Measurements from ENCODE around the gene SYCE1.
"Not testable (repeated sequence)": the region's sequence is repeated elsewhere in the genome, so short reads cannot be mapped to it uniquely, and the experiment has no call there.

The SYCE1 gene

DNA sequence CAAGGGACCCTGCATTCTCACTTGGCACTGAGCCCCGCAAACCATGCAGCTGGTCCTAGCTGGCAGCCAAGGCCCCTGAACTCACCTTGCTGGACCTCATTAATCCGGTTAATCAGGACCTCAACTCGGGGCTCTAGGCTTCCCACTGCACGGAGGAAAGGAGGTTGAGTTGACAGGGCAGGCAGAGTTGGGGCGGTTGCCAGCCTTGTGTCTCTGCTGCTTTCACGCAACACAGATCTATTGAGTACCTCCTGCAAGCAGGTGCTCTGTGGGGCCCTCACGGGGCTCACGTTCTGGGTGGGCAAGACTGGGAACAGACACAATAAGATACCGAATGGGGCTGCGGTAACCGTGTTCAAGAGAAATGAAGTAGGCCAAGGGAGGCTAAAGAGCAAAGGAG lies 6.2 kb downstream of the SYCE1 start:
- no peaks in the 10 kb centered on the region for H3K4me1 ChIP-seq (ENCODE audit: control insufficient read depth, insufficient read depth, low read length)
- H3K9ac ChIP-seq (ENCODE audit: low read length in 2 of 2), result no peak overlapping the region
- no peak overlapping the region for H3K4me3 ChIP-seq (ENCODE audit: low read length in 2 of 2)
- no peaks in the 10 kb centered on the region for H3K9me3 ChIP-seq (ENCODE audit: control insufficient read depth in 2 of 2, low read length in 2 of 2)
- no peak overlapping the region for H3K27ac ChIP-seq (ENCODE audit: low read length)
- H3K36me3 ChIP-seq (ENCODE audit: control insufficient read depth in 2 of 2, insufficient read depth in 2 of 2, low read length in 2 of 2), result no peaks in the 10 kb centered on the region
- peaks cover 0 to 10% of the 10 kb centered on the region in 2 donors for H3K27me3 ChIP-seq (ENCODE audit: control insufficient read depth in 1 of 2, insufficient read depth in 2 of 2, low read length in 2 of 2)

GRCh38 chr10:133557381-133557780 lies 8.0 kb downstream of the SYCE1 start:
- Histone ChIP-seq H3K27me3 (ENCODE audit: control insufficient read depth in 1 of 2, insufficient read depth in 2 of 2, low read length in 2 of 2) (peaks cover 0 to 10% of the 10 kb centered on the region in 2 donors), H3K36me3 (ENCODE audit: control insufficient read depth in 2 of 2, insufficient read depth in 2 of 2, low read length in 2 of 2) (no peaks in the 10 kb centered on the region), H3K27ac (ENCODE audit: low read length) (no peak overlapping the region), H3K9me3 (ENCODE audit: control insufficient read depth in 2 of 2, low read length in 2 of 2) (no peaks in the 10 kb centered on the region), H3K4me1 (ENCODE audit: control insufficient read depth, insufficient read depth, low read length) (no peaks in the 10 kb centered on the region), H3K9ac (ENCODE audit: low read length in 2 of 2) (no peak overlapping the region), H3K4me3 (ENCODE audit: low read length in 2 of 2) (no peak overlapping the region)

DNA sequence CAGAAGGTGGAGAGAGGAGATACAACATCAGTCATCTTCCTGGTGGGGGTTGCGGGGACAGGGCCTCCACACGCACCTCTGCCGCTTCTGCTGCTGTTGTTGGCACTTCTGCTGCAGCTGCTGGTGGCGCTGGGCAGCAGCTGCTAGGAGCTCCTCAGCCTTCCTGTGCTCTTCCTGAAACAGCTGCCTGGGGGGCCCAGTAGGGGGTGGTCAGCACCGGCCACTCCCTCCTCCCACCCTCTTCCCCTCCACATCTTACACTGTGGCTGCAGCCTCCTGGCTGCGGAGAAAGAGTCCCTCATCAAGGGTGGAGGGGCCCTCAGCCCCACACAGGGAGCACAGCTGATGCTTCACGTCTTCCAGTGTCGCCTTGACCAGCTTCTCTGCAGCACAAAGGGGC lies 9.9 kb downstream of the SYCE1 start:
- no peak overlapping the region for H3K9ac ChIP-seq (ENCODE audit: low read length in 2 of 2)
- peaks cover 0 to 10% of the 10 kb centered on the region in 2 donors for H3K27me3 ChIP-seq (ENCODE audit: control insufficient read depth in 1 of 2, insufficient read depth in 2 of 2, low read length in 2 of 2)
- no peaks in the 10 kb centered on the region for H3K36me3 ChIP-seq (ENCODE audit: control insufficient read depth in 2 of 2, insufficient read depth in 2 of 2, low read length in 2 of 2)
- no peak overlapping the region for H3K27ac ChIP-seq (ENCODE audit: low read length)
- H3K4me3 ChIP-seq (ENCODE audit: low read length in 2 of 2), result no peak overlapping the region
- H3K4me1 ChIP-seq (ENCODE audit: control insufficient read depth, insufficient read depth, low read length), result no peaks in the 10 kb centered on the region
- no peaks in the 10 kb centered on the region for H3K9me3 ChIP-seq (ENCODE audit: control insufficient read depth in 2 of 2, low read length in 2 of 2)

DNA sequence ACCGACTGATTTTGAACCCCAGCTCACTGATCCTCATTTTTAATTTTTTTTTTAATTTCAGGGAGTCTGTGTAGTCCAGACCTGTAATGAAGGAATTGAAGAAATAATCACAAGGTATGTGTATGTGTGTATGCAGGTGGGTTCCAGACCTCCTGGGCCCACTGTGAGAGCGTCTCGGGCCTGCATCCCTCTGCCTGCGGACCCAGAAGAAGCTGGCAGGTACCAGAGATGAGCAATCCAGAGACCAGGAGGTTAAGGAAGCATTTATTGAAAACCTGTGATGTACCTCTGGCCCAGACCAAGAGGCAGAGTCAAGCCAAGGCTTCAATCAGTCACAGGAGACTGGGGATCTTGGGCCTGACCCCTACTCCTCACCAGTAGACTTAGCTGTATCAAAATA lies 10.8 kb downstream of the SYCE1 start:
- H3K4me3 ChIP-seq (ENCODE audit: low read length in 2 of 2), result no peak overlapping the region
- H3K36me3 ChIP-seq (ENCODE audit: control insufficient read depth in 2 of 2, insufficient read depth in 2 of 2, low read length in 2 of 2), result no peaks in the 10 kb centered on the region
- no peak overlapping the region for H3K27ac ChIP-seq (ENCODE audit: low read length)
- no peaks in the 10 kb centered on the region for H3K9me3 ChIP-seq (ENCODE audit: control insufficient read depth in 2 of 2, low read length in 2 of 2)
- H3K9ac ChIP-seq (ENCODE audit: low read length in 2 of 2), result no peak overlapping the region
- peaks cover 0 to 10% of the 10 kb centered on the region in 2 donors for H3K27me3 ChIP-seq (ENCODE audit: control insufficient read depth in 1 of 2, insufficient read depth in 2 of 2, low read length in 2 of 2)
- no peaks in the 10 kb centered on the region for H3K4me1 ChIP-seq (ENCODE audit: control insufficient read depth, insufficient read depth, low read length)

DNA sequence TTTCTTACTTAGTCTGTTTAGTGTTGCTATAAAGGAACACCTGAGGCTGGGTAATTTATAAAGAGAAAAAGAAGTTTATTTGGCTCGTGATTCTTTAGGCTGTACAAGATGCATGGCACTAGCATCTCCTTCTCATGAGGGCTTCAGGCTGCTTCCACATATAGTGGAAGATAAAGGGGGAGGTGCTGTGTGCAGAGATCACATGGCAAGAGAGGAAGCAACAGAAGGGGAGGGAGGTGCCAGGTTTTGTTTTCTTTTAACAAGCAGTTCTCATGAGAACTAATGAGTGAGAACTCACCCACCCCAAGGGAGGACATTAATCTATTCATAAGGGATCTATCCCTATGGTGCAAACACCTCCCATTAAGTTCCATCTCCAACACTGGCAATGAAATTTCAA lies 20.9 kb downstream of the SYCE1 start:
- H3K4me1 ChIP-seq (ENCODE audit: control insufficient read depth, insufficient read depth, low read length), result no peaks in the 10 kb centered on the region
- H3K27me3 ChIP-seq (ENCODE audit: control insufficient read depth in 1 of 2, insufficient read depth in 2 of 2, low read length in 2 of 2), result peaks cover 0 to 4% of the 10 kb centered on the region in 2 donors
- peaks cover 0 to 6% of the 10 kb centered on the region in 2 donors for H3K9me3 ChIP-seq (ENCODE audit: control insufficient read depth in 2 of 2, low read length in 2 of 2)
- H3K36me3 ChIP-seq (ENCODE audit: control insufficient read depth in 2 of 2, insufficient read depth in 2 of 2, low read length in 2 of 2), result no peaks in the 10 kb centered on the region
- no peak overlapping the region for H3K9ac ChIP-seq (ENCODE audit: low read length in 2 of 2)
- no peak overlapping the region for H3K27ac ChIP-seq (ENCODE audit: low read length)
- no peak overlapping the region for H3K4me3 ChIP-seq (ENCODE audit: low read length in 2 of 2)

- not testable (repeated sequence) for H3K9ac ChIP-seq (ENCODE audit: low read length in 2 of 2); H3K9me3 ChIP-seq (ENCODE audit: control insufficient read depth in 2 of 2, low read length in 2 of 2); H3K27me3 ChIP-seq (ENCODE audit: control insufficient read depth in 1 of 2, insufficient read depth in 2 of 2, low read length in 2 of 2); H3K4me3 ChIP-seq (ENCODE audit: low read length in 2 of 2); H3K4me1 ChIP-seq (ENCODE audit: control insufficient read depth, insufficient read depth, low read length); H3K27ac ChIP-seq (ENCODE audit: low read length); H3K36me3 ChIP-seq (ENCODE audit: control insufficient read depth in 2 of 2, insufficient read depth in 2 of 2, low read length in 2 of 2)
Measured at GRCh38 chr10:133541441-133541975, 23.9 kb downstream of the SYCE1 start.

DNA sequence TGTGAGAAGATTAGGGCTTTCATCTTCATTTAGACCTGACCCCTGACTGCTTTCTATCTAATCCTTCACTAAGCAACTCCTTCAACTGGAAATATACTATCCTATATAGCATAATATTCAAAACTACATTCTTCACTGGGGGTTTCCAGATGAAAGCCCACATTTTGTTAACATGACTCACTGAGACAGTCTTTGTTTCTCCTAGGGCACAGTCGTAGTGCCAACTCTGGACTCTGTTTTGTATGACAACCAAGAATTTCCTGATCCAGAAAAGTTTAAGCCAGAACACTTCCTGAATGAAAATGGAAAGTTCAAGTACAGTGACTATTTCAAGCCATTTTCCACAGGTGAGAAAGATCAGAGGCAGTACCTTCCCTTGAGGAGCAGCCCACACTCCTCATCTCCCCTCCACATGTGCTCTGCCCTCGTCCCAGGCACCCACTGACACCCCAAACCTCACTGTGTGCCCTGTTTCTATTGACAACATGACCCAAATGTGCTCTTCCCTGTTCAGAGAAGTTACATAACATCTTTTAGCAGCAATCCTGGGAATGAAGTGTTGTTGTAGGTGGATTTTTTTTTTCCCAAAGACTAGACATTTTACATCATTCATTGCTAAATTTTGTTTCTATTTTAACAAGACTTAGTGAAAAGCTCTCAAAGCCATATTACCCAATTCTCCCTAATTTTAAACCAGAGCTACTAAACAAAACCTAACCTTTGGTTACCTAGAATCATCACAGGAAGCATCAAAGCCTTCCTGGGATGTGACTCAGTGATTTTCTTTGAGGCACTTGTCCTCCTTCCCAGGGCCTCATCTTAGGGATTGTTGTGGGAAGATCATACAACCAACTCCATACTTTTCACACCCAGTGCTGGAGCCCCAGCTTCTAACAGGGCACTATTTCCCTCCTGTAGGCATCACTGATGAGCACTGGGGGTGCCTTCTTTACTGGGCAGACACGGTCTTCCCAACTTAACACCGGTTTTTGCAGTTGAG lies 27.5 kb downstream of the SYCE1 start:
- Histone ChIP-seq H3K36me3 (ENCODE audit: control insufficient read depth in 2 of 2, insufficient read depth in 2 of 2, low read length in 2 of 2) (peaks cover 2 to 4% of the 10 kb centered on the region in 2 donors), H3K9me3 (ENCODE audit: control insufficient read depth in 2 of 2, low read length in 2 of 2) (no peaks in the 10 kb centered on the region), H3K9ac (ENCODE audit: low read length in 2 of 2) (no peak overlapping the region), H3K27ac (ENCODE audit: low read length) (no peak overlapping the region), H3K4me1 (ENCODE audit: control insufficient read depth, insufficient read depth, low read length) (no peaks in the 10 kb centered on the region), H3K27me3 (ENCODE audit: control insufficient read depth in 1 of 2, insufficient read depth in 2 of 2, low read length in 2 of 2) (no peaks in the 10 kb centered on the region), H3K4me3 (ENCODE audit: low read length in 2 of 2) (no peak overlapping the region)

- H3K27me3 ChIP-seq (ENCODE audit: control insufficient read depth in 1 of 2, insufficient read depth in 2 of 2, low read length in 2 of 2), result no peaks in the 10 kb centered on the region
- H3K9ac ChIP-seq (ENCODE audit: low read length in 2 of 2), result no peak overlapping the region
- no peak overlapping the region for H3K27ac ChIP-seq (ENCODE audit: low read length)
- H3K9me3 ChIP-seq (ENCODE audit: control insufficient read depth in 2 of 2, low read length in 2 of 2), result no peaks in the 10 kb centered on the region
- H3K4me3 ChIP-seq (ENCODE audit: low read length in 2 of 2), result no peak overlapping the region
- no peaks in the 10 kb centered on the region for H3K4me1 ChIP-seq (ENCODE audit: control insufficient read depth, insufficient read depth, low read length)
- H3K36me3 ChIP-seq (ENCODE audit: control insufficient read depth in 2 of 2, insufficient read depth in 2 of 2, low read length in 2 of 2), result peaks cover 4% of the 10 kb centered on the region in 2 donors
Measured at GRCh38 chr10:133536198-133536597, 29.2 kb downstream of the SYCE1 start.

- no peaks in the 10 kb centered on the region for H3K4me1 ChIP-seq (ENCODE audit: control insufficient read depth, insufficient read depth, low read length)
- no peak overlapping the region for H3K27ac ChIP-seq (ENCODE audit: low read length)
- no peak overlapping the region for H3K4me3 ChIP-seq (ENCODE audit: low read length in 2 of 2)
- H3K27me3 ChIP-seq (ENCODE audit: control insufficient read depth in 1 of 2, insufficient read depth in 2 of 2, low read length in 2 of 2), result peaks cover 7 to 14% of the 10 kb centered on the region in 2 donors
- H3K36me3 ChIP-seq (ENCODE audit: control insufficient read depth in 2 of 2, insufficient read depth in 2 of 2, low read length in 2 of 2), result peaks cover 4% of the 10 kb centered on the region in 2 donors
- H3K9ac ChIP-seq (ENCODE audit: low read length in 2 of 2), result no peak overlapping the region
- H3K9me3 ChIP-seq (ENCODE audit: control insufficient read depth in 2 of 2, low read length in 2 of 2), result no peaks in the 10 kb centered on the region
Measured at GRCh38 chr10:133534417-133534816, 31.0 kb downstream of the SYCE1 start.

DNA sequence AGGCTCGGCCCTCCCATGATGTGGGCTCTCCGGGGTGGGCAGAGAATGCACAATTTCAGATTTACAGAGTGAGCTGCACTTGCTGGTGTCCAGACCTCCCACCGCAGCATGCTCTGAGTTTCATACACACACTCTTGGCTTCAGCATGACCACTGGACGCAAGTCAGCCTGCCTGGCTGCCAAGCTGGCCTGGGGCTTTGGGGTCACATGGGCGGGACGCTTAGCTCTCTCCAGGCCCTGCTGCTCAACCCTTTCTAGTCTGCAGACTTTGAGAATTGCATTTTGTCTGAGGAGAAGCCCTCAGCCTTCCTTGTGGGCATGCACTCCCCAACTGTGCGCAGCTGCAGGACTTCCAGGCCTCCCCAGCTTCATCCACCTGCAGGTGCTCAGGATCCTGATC lies 32.5 kb downstream of the SYCE1 start:
- no peak overlapping the region for H3K4me3 ChIP-seq (ENCODE audit: low read length in 2 of 2)
- H3K27ac ChIP-seq (ENCODE audit: low read length), result no peak overlapping the region
- peaks cover 4% of the 10 kb centered on the region in 2 donors for H3K36me3 ChIP-seq (ENCODE audit: control insufficient read depth in 2 of 2, insufficient read depth in 2 of 2, low read length in 2 of 2)
- H3K4me1 ChIP-seq (ENCODE audit: control insufficient read depth, insufficient read depth, low read length), result peaks cover 14% of the 10 kb centered on the region
- H3K27me3 ChIP-seq (ENCODE audit: control insufficient read depth in 1 of 2, insufficient read depth in 2 of 2, low read length in 2 of 2), result peaks cover 18 to 25% of the 10 kb centered on the region in 2 donors
- H3K9me3 ChIP-seq (ENCODE audit: control insufficient read depth in 2 of 2, low read length in 2 of 2), result no peaks in the 10 kb centered on the region
- no peak overlapping the region for H3K9ac ChIP-seq (ENCODE audit: low read length in 2 of 2)

- Histone ChIP-seq H3K36me3 (ENCODE audit: control insufficient read depth in 2 of 2, insufficient read depth in 2 of 2, low read length in 2 of 2) (peaks cover 0 to 2% of the 10 kb centered on the region in 2 donors), H3K9me3 (ENCODE audit: control insufficient read depth in 2 of 2, low read length in 2 of 2) (peaks cover 0 to under 1% of the 10 kb centered on the region in 2 donors), H3K27me3 (ENCODE audit: control insufficient read depth in 1 of 2, insufficient read depth in 2 of 2, low read length in 2 of 2) (peaks cover 25 to 39% of the 10 kb centered on the region in 2 donors), H3K9ac (ENCODE audit: low read length in 2 of 2) (no peak overlapping the region), H3K4me1 (ENCODE audit: control insufficient read depth, insufficient read depth, low read length) (peaks cover 20% of the 10 kb centered on the region), H3K27ac (ENCODE audit: low read length) (no peak overlapping the region), H3K4me3 (ENCODE audit: low read length in 2 of 2) (no peak overlapping the region)
Measured at GRCh38 chr10:133530506-133530905, 34.9 kb downstream of the SYCE1 start.

Measured in stomach smooth muscle (tissue), 2 donors.